ENCODE results near the gene CLPX.

DNA sequence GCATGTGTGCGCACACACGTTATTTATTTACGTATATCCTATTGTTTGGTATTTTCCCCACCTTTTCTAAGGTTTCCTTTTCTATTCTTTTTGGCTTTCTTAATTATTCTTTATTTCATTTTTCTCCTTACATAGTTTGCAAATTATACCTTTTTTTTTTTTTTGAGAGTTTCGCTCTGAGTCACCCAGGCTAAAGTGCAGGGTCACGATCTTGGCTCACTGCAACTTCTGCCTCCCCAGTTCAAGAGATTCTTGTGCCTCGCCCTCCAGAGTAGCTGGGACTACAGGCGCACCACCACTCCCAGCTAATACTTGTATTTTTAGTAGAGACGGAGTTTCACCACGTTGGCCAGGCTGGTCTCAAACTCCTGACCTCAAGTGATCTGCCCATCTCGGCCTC, 46.2 kb upstream of the CLPX start:
- TF ChIP-seq, protein P1, sequence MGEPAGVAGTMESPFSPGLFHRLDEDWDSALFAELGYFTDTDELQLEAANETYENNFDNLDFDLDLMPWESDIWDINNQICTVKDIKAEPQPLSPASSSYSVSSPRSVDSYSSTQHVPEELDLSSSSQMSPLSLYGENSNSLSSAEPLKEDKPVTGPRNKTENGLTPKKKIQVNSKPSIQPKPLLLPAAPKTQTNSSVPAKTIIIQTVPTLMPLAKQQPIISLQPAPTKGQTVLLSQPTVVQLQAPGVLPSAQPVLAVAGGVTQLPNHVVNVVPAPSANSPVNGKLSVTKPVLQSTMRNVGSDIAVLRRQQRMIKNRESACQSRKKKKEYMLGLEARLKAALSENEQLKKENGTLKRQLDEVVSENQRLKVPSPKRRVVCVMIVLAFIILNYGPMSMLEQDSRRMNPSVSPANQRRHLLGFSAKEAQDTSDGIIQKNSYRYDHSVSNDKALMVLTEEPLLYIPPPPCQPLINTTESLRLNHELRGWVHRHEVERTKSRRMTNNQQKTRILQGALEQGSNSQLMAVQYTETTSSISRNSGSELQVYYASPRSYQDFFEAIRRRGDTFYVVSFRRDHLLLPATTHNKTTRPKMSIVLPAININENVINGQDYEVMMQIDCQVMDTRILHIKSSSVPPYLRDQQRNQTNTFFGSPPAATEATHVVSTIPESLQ (CRISPR knock-in tag; IDR thresholded peaks at IDR 0.05), result no peak
- TF ChIP-seq, protein P2, sequence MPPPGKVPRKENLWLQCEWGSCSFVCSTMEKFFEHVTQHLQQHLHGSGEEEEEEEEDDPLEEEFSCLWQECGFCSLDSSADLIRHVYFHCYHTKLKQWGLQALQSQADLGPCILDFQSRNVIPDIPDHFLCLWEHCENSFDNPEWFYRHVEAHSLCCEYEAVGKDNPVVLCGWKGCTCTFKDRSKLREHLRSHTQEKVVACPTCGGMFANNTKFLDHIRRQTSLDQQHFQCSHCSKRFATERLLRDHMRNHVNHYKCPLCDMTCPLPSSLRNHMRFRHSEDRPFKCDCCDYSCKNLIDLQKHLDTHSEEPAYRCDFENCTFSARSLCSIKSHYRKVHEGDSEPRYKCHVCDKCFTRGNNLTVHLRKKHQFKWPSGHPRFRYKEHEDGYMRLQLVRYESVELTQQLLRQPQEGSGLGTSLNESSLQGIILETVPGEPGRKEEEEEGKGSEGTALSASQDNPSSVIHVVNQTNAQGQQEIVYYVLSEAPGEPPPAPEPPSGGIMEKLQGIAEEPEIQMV (tag; conservative IDR thresholded peaks at IDR 0.05; ENCODE audit: low read depth), result no peak
- TF ChIP-seq, protein P3, sequence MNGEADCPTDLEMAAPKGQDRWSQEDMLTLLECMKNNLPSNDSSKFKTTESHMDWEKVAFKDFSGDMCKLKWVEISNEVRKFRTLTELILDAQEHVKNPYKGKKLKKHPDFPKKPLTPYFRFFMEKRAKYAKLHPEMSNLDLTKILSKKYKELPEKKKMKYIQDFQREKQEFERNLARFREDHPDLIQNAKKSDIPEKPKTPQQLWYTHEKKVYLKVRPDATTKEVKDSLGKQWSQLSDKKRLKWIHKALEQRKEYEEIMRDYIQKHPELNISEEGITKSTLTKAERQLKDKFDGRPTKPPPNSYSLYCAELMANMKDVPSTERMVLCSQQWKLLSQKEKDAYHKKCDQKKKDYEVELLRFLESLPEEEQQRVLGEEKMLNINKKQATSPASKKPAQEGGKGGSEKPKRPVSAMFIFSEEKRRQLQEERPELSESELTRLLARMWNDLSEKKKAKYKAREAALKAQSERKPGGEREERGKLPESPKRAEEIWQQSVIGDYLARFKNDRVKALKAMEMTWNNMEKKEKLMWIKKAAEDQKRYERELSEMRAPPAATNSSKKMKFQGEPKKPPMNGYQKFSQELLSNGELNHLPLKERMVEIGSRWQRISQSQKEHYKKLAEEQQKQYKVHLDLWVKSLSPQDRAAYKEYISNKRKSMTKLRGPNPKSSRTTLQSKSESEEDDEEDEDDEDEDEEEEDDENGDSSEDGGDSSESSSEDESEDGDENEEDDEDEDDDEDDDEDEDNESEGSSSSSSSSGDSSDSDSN (IDR thresholded peaks at IDR 0.05; ENCODE audit: borderline replicate concordance in 1 of 2, low read depth in 2 of 2, low read length in 2 of 2), result no peak
- TF ChIP-seq, protein P4, sequence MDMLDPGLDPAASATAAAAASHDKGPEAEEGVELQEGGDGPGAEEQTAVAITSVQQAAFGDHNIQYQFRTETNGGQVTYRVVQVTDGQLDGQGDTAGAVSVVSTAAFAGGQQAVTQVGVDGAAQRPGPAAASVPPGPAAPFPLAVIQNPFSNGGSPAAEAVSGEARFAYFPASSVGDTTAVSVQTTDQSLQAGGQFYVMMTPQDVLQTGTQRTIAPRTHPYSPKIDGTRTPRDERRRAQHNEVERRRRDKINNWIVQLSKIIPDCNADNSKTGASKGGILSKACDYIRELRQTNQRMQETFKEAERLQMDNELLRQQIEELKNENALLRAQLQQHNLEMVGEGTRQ (CRISPR knock-in tag; IDR thresholded peaks at IDR 0.05), result no peak

Data from K562 (cell line).